ENCODE measurements around the gene MAPK7.

Gene MAPK7

GRCh38 chr17:19331543-19332245 is 46.6 kb upstream of the MAPK7 start:
- POLR2A ChIA-PET, result no interaction called here
- DNase-seq (ENCODE audit: low read depth, low spot score), result no peak
- H3K4me3 ChIP-seq (ENCODE audit: low read depth, low read length), result no peak overlapping the region
- CTCF ChIA-PET, result interaction anchor here (0.9 to 2.6 kb wide), 5 partner anchors 10 to 435 kb away, joined by 3 to 7 read pairs (median 5); partner anchors contain the start of gene B9D1
- TF ChIP-seq CTCF (IDR thresholded peaks at IDR 0.05; ENCODE audit: insufficient read depth, low read length, missing control alignments), result no peak

GRCh38 chr17:19332371-19333131 is 45.7 kb upstream of the MAPK7 start:
- no peak for DNase-seq (ENCODE audit: low read depth, low spot score)
- ChIA-PET CTCF (interaction anchor here (0.9 to 2.6 kb wide), 6 partner anchors 9 to 434 kb away, joined by 3 to 7 read pairs (median 4); partner anchors contain the start of gene B9D1), POLR2A (no interaction called here)
- no peak overlapping the region for H3K4me3 ChIP-seq (ENCODE audit: low read depth, low read length)
- no peak for TF ChIP-seq CTCF (IDR thresholded peaks at IDR 0.05; ENCODE audit: insufficient read depth, low read length, missing control alignments)

GRCh38 chr17:19333132-19333440 is 45.2 kb upstream of the MAPK7 start:
- no peak overlapping the region for H3K4me3 ChIP-seq (ENCODE audit: low read depth, low read length)
- POLR2A ChIA-PET, result no interaction called here
- no peak for TF ChIP-seq CTCF (IDR thresholded peaks at IDR 0.05; ENCODE audit: insufficient read depth, low read length, missing control alignments)
- CTCF ChIA-PET, result interaction anchor here (1.0 to 2.6 kb wide), 4 partner anchors 8 to 114 kb away, joined by 3 to 6 read pairs (median 4); no protein-coding TSS in a partner anchor
- DNase-seq (ENCODE audit: low read depth, low spot score), result no peak

- CTCF ChIA-PET, result interaction anchor here (1.0 to 2.6 kb wide), 3 partner anchors 9 to 113 kb away, joined by 3 to 6 read pairs (median 3); no protein-coding TSS in a partner anchor
Observed at GRCh38 chr17:19333736-19334290, 44.5 kb upstream of the MAPK7 start.

GRCh38 chr17:19334331-19334730 is 44.0 kb upstream of the MAPK7 start:
- TF ChIP-seq CTCF (IDR thresholded peaks at IDR 0.05; ENCODE audit: insufficient read depth, low read length, missing control alignments), result no peak
- ChIA-PET POLR2A (no interaction called here), CTCF (interaction anchor here (1.3 kb wide), 1 partner anchor 18 kb away, joined by 3 read pairs; no protein-coding TSS in a partner anchor)
- no peak for DNase-seq (ENCODE audit: low read depth, low spot score)
- no peak overlapping the region for H3K4me3 ChIP-seq (ENCODE audit: low read depth, low read length)

More at GRCh38 chr17:19333736-19334290, 44.5 kb upstream of the MAPK7 start:
- no peak for DNase-seq (ENCODE audit: low read depth, low spot score)
- H3K4me3 ChIP-seq (ENCODE audit: low read depth, low read length), result no peak overlapping the region
- no peak for TF ChIP-seq CTCF (IDR thresholded peaks at IDR 0.05; ENCODE audit: insufficient read depth, low read length, missing control alignments)
- POLR2A ChIA-PET, result no interaction called here
